ENCODE data around the gene C14orf180. TPM values are rescaled to one million over a fixed set of nuclear protein-coding genes. Genes with fewer than 3 reads are reported as not detected.

Gene C14orf180
- total RNA-seq (2022; extraction: Qiagen RNA extraction): not detected in 5 replicates

GRCh38 chr14:104579507-104579906 is at the start of gene C14orf180:
TSS of gene C14orf180 (plus strand) at chr14:104579764. CDS start at chr14:104586431, 6,667 bp downstream.

GRCh38 chr14:104604458-104605449 is 25.2 kb downstream of the C14orf180 start, which contains the start of gene TMEM179:
TSS of gene TMEM179 (minus strand) at chr14:104604772. CDS start at chr14:104604741, 31 bp downstream.

Other genes with a start within 250 kb of the C14orf180 start
- 0.29 to 0.54 TPM (median 0.39 TPM) in 5 replicates for gene TMEM179, start 25.0 kb downstream of the C14orf180 start, total RNA-seq (2022; extraction: Qiagen RNA extraction)
- 73.0 to 125 TPM (median 121 TPM) in 5 replicates for gene INF2, start 109.9 kb downstream of the C14orf180 start, total RNA-seq (2022; extraction: Qiagen RNA extraction)
- 4.8 to 7.7 TPM (median 6.6 TPM) in 5 replicates for gene ADSS1, start 144.5 kb downstream of the C14orf180 start, total RNA-seq (2022; extraction: Qiagen RNA extraction)
- 139 to 225 TPM (median 204 TPM) in 5 replicates for gene SIVA1, start 173.4 kb downstream of the C14orf180 start, total RNA-seq (2022; extraction: Qiagen RNA extraction)
- 85.9 to 106 TPM (median 100 TPM) in 5 replicates for gene AKT1, start 216.0 kb downstream of the C14orf180 start, total RNA-seq (2022; extraction: Qiagen RNA extraction)
- gene ZBTB42, start 221.3 kb downstream of the C14orf180 start, total RNA-seq (2022; extraction: Qiagen RNA extraction): 2.4 to 3.3 TPM (median 3.0 TPM) in 5 replicates

Data from A549 treated with AZD2906 at 1 μM for 4 hours (cell line).